ENCODE measurements around the gene THTPA.

THTPA gene

DNA sequence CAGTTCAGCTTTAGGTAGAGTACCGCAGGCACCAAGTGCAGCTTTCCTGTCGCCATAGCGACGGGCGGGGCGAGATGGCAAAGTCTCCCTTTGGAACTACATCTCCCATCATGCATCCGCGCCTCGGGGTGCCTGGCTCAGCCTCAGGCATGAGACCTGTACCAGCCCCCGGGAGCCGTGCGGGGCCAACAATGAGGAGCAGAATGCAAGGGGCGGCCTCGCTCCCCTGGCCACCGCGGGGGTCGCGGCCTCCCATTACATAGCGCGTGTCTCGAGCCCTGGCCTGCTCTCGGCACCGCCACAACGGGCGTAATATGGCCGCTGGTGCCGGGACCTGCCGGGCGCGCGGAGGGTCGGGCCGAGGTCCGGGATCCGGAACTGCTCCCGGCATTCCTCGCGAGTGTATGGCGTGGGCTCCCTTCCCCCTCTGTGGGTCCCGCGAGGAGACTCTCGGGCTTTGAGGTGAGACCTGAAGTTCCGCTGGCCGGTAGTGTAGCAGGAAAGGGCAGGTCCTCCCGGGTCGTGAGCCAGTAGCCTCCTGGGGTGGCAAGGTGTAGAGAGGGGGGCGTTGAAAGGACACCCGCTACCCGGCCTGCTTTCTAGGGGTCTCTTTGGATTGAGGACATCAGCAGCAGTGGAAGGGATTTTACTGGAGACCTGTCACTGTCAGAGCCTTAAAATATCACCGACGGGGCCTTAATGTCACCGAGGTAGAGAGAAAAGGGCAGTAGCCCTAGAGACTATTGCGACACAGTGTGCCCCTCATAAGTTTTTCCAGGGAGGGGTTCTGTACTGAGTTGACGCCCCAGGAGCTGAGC is at the start of gene THTPA:
TSS of gene THTPA (plus strand) at position 390 of the 818 bp plus-strand sequence. CDS start 487 bp downstream, outside the sequence.
- peaks cover 39% of the 10 kb centered on the region for H3K4me1 ChIP-seq
- peak within 1 kb of the TSS; percentile 80 for H3K4me3 ChIP-seq
- H3K27me3 ChIP-seq: no peaks in the 10 kb centered on the region
- peak within 1 kb of the TSS; percentile 94 for H3K4me2 ChIP-seq
- peak; percentile 85 for TF ChIP-seq Cebpa-rat (IDR thresholded peaks at IDR 0.05)
- H3K27ac ChIP-seq: peak within 1 kb of the TSS; percentile 91
- peak within 1 kb of the TSS; percentile 89 for H3K9ac ChIP-seq
- peaks cover 32% of the 10 kb centered on the region for H3K36me3 ChIP-seq
- H4K20me1 ChIP-seq: peaks cover 25% of the 10 kb centered on the region
- no peaks in the 10 kb centered on the region for H3K9me3 ChIP-seq

DNA sequence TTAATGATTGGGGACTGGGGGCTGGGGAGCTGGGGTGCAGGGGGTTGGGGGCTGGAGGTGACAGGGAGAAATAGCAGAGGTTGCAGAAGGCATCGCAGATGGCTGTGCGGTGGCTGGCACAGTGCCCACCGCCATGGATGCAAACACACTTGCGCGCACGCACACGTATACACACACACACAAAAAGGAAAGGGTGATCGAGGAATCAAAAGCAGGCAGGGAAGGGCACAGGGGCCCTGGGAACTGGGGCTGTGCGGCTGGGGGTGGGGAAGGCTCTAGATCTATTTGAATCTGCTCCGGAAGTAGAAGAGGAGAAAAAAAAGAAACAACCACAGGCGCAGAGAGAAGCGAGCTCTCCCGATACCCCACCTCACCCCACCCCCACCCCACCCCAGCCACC is 43.9 kb upstream of the THTPA start:
- H3K36me3 ChIP-seq: no peaks in the 10 kb centered on the region
- H4K20me1 ChIP-seq: no peaks in the 10 kb centered on the region
- H3K4me1 ChIP-seq: peaks cover 8% of the 10 kb centered on the region
- H3K9me3 ChIP-seq: no peaks in the 10 kb centered on the region
- no peak overlapping the region for H3K4me3 ChIP-seq
- H3K27me3 ChIP-seq: no peaks in the 10 kb centered on the region
- no peak overlapping the region for H3K9ac ChIP-seq
- H3K27ac ChIP-seq: no peak overlapping the region
- peak overlapping the region; percentile 48 for H3K4me2 ChIP-seq
- TF ChIP-seq Cebpa-rat (IDR thresholded peaks at IDR 0.05): no peak

DNA sequence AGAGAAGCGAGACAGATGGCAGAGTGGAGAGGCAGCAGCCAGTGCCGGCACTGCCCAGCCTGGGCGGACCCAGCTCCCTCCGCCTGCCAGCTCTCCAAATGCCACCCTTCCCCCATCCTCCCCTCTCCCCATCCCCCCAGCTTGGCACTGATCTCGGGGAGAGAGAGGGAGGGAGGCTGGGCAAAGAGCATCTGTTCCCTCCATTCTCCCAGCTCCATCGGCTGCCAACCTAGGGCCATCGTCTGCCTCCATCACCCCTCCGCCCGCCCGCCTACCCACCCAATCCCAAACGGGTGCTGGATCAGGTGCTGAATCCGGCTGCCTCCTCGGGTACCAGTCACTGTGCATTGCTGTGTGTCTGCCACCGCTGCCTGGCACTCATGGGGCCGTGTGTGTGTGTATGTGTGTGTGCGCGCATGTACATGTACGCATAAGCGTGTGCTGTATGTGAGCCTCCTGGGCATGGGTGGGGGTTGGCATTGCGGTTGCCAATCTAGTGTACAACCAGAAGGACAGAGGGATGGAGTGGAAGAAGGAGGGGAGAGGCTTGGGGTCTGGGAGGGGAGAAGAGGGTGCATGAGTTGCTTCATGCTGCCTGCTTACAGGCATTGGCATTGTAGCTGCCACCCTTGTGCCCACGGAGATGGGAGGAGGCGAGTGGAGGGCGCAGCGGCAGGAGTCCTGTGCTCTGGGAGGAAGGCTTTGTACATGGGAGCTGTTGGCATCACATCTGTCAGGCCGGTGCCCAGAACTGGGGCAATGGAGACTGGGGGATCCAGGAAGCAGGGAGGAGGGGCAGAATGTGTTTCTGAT is 42.9 kb upstream of the THTPA start:
- H3K4me2 ChIP-seq: no peak overlapping the region
- H3K9ac ChIP-seq: no peak overlapping the region
- no peaks in the 10 kb centered on the region for H3K36me3 ChIP-seq
- no peak overlapping the region for H3K27ac ChIP-seq
- no peak overlapping the region for H3K4me3 ChIP-seq
- H3K9me3 ChIP-seq: no peaks in the 10 kb centered on the region
- TF ChIP-seq Cebpa-rat (IDR thresholded peaks at IDR 0.05): no peak
- peaks cover 8% of the 10 kb centered on the region for H3K4me1 ChIP-seq
- no peaks in the 10 kb centered on the region for H4K20me1 ChIP-seq
- H3K27me3 ChIP-seq: no peaks in the 10 kb centered on the region

GRCh38 chr14:23513818-23514643 is 42.0 kb upstream of the THTPA start:
- H4K20me1 ChIP-seq: no peaks in the 10 kb centered on the region
- no peak overlapping the region for H3K27ac ChIP-seq
- H3K4me1 ChIP-seq: peaks cover 8% of the 10 kb centered on the region
- H3K36me3 ChIP-seq: no peaks in the 10 kb centered on the region
- no peak overlapping the region for H3K4me3 ChIP-seq
- no peaks in the 10 kb centered on the region for H3K27me3 ChIP-seq
- no peak overlapping the region for H3K9ac ChIP-seq
- H3K9me3 ChIP-seq: no peaks in the 10 kb centered on the region
- TF ChIP-seq Cebpa-rat (IDR thresholded peaks at IDR 0.05): no peak
- H3K4me2 ChIP-seq: no peak overlapping the region

DNA sequence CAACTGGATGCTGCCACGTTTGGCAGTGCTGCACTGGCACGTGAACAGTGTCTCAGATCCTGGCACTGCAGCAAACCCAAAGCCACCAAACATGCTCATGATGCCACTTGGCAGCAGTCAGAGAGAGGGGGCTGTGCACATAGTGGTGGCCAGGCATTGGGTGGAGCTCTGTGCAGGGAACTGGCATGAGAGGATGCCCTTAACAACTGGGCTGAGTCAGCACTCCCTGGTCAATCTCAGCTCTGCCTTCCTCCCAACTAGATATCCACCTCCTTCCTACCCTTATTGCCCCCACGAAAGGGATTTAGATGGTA is 41.5 kb upstream of the THTPA start:
- no peak for TF ChIP-seq Cebpa-rat (IDR thresholded peaks at IDR 0.05)
- Histone ChIP-seq H3K9me3 (no peaks in the 10 kb centered on the region), H3K9ac (no peak overlapping the region), H4K20me1 (no peaks in the 10 kb centered on the region), H3K27me3 (no peaks in the 10 kb centered on the region), H3K4me3 (no peak overlapping the region), H3K36me3 (no peaks in the 10 kb centered on the region), H3K4me1 (peaks cover 8% of the 10 kb centered on the region), H3K4me2 (no peak overlapping the region), H3K27ac (no peak overlapping the region)

DNA sequence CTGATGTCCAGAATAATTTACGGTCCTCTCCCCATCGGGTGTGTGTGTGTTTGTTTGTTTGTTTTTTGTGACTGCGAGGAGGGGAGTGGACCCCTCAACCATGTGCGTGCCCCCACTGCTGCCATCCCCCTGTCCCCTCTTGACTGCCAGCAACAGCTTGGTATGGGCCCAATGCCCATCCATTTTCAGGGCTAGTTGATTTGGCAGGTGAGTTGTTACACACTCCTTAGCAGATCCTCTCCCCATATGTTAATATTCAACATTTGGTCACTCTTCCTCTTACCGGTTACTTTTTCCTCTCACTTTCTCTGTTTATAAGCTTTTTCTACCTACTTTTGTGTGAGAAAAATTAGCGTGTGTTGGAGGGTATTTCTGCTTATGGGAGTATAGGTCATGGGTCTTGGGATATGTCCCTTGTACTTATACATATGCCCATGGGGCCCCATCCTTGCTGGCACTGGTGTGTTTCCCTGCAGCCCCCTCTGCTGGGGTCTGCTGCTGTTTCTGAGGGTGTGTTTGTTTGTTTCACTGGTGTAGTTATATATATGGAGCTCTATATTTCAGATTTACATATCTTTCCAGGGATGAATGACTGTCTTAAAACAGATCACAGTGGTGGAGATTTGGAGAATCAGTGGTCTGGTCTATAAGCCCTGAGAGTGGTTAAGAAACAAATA is 38.3 kb upstream of the THTPA start:
- Histone ChIP-seq H3K9ac (no peak overlapping the region), H3K27me3 (no peaks in the 10 kb centered on the region), H4K20me1 (no peaks in the 10 kb centered on the region), H3K4me2 (no peak overlapping the region), H3K4me3 (no peak overlapping the region), H3K9me3 (no peaks in the 10 kb centered on the region), H3K27ac (no peak overlapping the region), H3K36me3 (peaks cover 9% of the 10 kb centered on the region; the same call in 1 of the 2 replicates), H3K4me1 (0 out of 2 replicates have a peak, but pooled peaks cover 9% of the 10 kb centered on the region)
- no peak for TF ChIP-seq Cebpa-rat (IDR thresholded peaks at IDR 0.05)

- TF ChIP-seq Cebpa-rat (IDR thresholded peaks at IDR 0.05): no peak
- Histone ChIP-seq H3K4me2 (no peak overlapping the region), H4K20me1 (no peaks in the 10 kb centered on the region), H3K27me3 (no peaks in the 10 kb centered on the region), H3K9me3 (no peaks in the 10 kb centered on the region), H3K4me3 (no peak overlapping the region), H3K4me1 (0 out of 2 replicates have a peak, but pooled peaks cover 9% of the 10 kb centered on the region), H3K27ac (no peak overlapping the region), H3K36me3 (peaks cover 17% of the 10 kb centered on the region; the same call in 1 of the 2 replicates), H3K9ac (no peak overlapping the region)
Observed at GRCh38 chr14:23518709-23519108, 37.4 kb upstream of the THTPA start.

GRCh38 chr14:23520899-23521533 is 35.1 kb upstream of the THTPA start:
- H3K4me1 ChIP-seq: 0 out of 2 replicates have a peak, but pooled peaks cover 9% of the 10 kb centered on the region
- no peak overlapping the region for H3K4me2 ChIP-seq
- peaks cover 33% of the 10 kb centered on the region for H3K36me3 ChIP-seq
- no peak overlapping the region for H3K27ac ChIP-seq
- H3K4me3 ChIP-seq: no peak overlapping the region
- no peak overlapping the region for H3K9ac ChIP-seq
- no peaks in the 10 kb centered on the region for H4K20me1 ChIP-seq
- no peaks in the 10 kb centered on the region for H3K9me3 ChIP-seq
- H3K27me3 ChIP-seq: no peaks in the 10 kb centered on the region
- no peak for TF ChIP-seq Cebpa-rat (IDR thresholded peaks at IDR 0.05)
